ENCODE results near the gene EDARADD. TPM values are rescaled to one million over a fixed set of nuclear protein-coding genes. Genes with fewer than 3 reads are reported as not detected.
A peak's percentile ranks its signal among the peaks of the same experiment; 100 is the strongest.

The EDARADD gene
- total and polyA plus RNA-seq, 2 of the 13 experiments (the other 11 are each of a cell fraction or from before 2014, with no cell fraction given) = 0.03 TPM; not detected in 1

DNA sequence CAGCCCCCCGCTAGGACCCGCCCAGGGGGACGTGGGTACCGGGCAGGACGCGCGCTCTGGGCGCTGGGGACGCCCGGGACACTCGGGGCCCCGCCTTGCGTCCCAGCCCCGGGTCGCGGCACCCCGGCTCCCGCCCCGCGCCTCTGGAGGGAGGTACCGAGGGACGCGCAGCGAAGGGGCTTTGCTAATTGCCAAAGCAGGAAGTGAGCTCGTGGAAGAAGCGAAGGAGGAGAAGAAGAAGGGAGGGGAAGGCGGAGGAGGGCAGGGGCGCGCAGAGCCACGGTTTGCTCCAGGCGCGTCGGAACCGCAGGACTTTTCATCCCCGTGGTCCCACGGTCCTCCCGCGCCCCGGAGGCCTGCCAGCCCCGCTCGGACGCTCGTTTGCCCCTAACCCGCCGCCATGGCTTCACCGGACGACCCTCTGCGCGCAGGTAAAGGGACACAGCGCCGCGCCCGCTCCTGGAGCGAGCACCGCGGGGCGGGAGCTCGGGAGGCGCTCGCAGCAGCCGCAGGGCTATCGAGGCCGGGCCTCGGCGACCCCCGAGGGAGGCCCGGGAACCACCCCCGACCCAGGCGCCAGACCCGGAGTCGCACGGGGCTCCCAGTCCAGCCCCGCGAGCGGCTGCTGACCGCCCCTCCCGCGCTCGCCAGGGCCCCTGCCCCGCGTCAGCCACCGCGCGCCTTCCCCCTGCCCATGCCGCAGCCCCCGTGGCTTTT is 1.3 kb downstream of the EDARADD start (continued):
- TF ChIP-seq ZNF776 (CRISPR knock-in tag; IDR thresholded peaks at IDR 0.05) = 0 out of 2 replicates have a peak, but pooled peaks have one; percentile 40
- TF ChIP-seq, protein P1, sequence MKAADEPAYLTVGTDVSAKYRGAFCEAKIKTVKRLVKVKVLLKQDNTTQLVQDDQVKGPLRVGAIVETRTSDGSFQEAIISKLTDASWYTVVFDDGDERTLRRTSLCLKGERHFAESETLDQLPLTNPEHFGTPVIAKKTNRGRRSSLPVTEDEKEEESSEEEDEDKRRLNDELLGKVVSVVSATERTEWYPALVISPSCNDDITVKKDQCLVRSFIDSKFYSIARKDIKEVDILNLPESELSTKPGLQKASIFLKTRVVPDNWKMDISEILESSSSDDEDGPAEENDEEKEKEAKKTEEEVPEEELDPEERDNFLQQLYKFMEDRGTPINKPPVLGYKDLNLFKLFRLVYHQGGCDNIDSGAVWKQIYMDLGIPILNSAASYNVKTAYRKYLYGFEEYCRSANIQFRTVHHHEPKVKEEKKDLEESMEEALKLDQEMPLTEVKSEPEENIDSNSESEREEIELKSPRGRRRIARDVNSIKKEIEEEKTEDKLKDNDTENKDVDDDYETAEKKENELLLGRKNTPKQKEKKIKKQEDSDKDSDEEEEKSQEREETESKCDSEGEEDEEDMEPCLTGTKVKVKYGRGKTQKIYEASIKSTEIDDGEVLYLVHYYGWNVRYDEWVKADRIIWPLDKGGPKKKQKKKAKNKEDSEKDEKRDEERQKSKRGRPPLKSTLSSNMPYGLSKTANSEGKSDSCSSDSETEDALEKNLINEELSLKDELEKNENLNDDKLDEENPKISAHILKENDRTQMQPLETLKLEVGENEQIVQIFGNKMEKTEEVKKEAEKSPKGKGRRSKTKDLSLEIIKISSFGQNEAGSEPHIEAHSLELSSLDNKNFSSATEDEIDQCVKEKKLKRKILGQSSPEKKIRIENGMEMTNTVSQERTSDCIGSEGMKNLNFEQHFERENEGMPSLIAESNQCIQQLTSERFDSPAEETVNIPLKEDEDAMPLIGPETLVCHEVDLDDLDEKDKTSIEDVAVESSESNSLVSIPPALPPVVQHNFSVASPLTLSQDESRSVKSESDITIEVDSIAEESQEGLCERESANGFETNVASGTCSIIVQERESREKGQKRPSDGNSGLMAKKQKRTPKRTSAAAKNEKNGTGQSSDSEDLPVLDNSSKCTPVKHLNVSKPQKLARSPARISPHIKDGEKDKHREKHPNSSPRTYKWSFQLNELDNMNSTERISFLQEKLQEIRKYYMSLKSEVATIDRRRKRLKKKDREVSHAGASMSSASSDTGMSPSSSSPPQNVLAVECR (CRISPR knock-in tag; IDR thresholded peaks at IDR 0.05; ENCODE audit: borderline replicate concordance) = no peak
- TF ChIP-seq, protein P2, sequence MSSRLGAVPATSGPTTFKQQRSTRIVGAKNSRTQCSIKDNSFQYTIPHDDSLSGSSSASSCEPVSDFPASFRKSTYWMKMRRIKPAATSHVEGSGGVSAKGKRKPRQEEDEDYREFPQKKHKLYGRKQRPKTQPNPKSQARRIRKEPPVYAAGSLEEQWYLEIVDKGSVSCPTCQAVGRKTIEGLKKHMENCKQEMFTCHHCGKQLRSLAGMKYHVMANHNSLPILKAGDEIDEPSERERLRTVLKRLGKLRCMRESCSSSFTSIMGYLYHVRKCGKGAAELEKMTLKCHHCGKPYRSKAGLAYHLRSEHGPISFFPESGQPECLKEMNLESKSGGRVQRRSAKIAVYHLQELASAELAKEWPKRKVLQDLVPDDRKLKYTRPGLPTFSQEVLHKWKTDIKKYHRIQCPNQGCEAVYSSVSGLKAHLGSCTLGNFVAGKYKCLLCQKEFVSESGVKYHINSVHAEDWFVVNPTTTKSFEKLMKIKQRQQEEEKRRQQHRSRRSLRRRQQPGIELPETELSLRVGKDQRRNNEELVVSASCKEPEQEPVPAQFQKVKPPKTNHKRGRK (CRISPR knock-in tag; IDR thresholded peaks at IDR 0.05) = peak; percentile 48; the same call in 1 of the 2 replicates
- TF ChIP-seq, protein P3, sequence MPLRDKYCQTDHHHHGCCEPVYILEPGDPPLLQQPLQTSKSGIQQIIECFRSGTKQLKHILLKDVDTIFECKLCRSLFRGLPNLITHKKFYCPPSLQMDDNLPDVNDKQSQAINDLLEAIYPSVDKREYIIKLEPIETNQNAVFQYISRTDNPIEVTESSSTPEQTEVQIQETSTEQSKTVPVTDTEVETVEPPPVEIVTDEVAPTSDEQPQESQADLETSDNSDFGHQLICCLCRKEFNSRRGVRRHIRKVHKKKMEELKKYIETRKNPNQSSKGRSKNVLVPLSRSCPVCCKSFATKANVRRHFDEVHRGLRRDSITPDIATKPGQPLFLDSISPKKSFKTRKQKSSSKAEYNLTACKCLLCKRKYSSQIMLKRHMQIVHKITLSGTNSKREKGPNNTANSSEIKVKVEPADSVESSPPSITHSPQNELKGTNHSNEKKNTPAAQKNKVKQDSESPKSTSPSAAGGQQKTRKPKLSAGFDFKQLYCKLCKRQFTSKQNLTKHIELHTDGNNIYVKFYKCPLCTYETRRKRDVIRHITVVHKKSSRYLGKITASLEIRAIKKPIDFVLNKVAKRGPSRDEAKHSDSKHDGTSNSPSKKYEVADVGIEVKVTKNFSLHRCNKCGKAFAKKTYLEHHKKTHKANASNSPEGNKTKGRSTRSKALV (CRISPR knock-in tag; IDR thresholded peaks at IDR 0.05) = peak; percentile 93
- peak; percentile 33 for TF ChIP-seq AGO1 (IDR thresholded peaks at IDR 0.05; ENCODE audit: low read depth, low read length, poor library complexity, severe bottlenecking)
- TF ChIP-seq ZNF333 (CRISPR knock-in tag; IDR thresholded peaks at IDR 0.05; ENCODE audit: borderline replicate concordance) = 0 out of 2 replicates have a peak, but pooled peaks have one; percentile 32
- TF ChIP-seq ZNF598 (CRISPR knock-in tag; IDR thresholded peaks at IDR 0.05; ENCODE audit: borderline replicate concordance) = no peak
- no peak for TF ChIP-seq MLX (CRISPR knock-in tag; IDR thresholded peaks at IDR 0.05)
- TF ChIP-seq NCOA2 (CRISPR knock-in tag; IDR thresholded peaks at IDR 0.05) = no peak
- TF ChIP-seq KLF6 (CRISPR knock-in tag; IDR thresholded peaks at IDR 0.05) = no peak
- TF ChIP-seq SKIL (CRISPR knock-in tag; IDR thresholded peaks at IDR 0.05; ENCODE audit: borderline replicate concordance) = no peak
- no peak for TF ChIP-seq KDM5A (IDR thresholded peaks at IDR 0.05; ENCODE audit: borderline replicate concordance, low read length)
- no peak for TF ChIP-seq ZNF75D (CRISPR knock-in tag; IDR thresholded peaks at IDR 0.05; ENCODE audit: borderline replicate concordance)
- no peak for TF ChIP-seq HES4 (CRISPR knock-in tag; IDR thresholded peaks at IDR 0.05; ENCODE audit: borderline replicate concordance)
- no peak for TF ChIP-seq RORA (CRISPR knock-in tag; IDR thresholded peaks at IDR 0.05)
- no peak for TF ChIP-seq EHMT2 (IDR thresholded peaks at IDR 0.05; ENCODE audit: borderline replicate concordance, low read depth, low read length)

All from HepG2 (cell line).